ENCODE data around the gene CARMIL1. TPM values are rescaled to one million over a fixed set of nuclear protein-coding genes. Genes with fewer than 3 reads are reported as not detected.

Gene CARMIL1
- total and polyA plus RNA-seq, 2 of the 8 experiments (the other 6 are each of a cell fraction or from before 2014, with no cell fraction given), result 20.3 to 40.4 TPM

DNA sequence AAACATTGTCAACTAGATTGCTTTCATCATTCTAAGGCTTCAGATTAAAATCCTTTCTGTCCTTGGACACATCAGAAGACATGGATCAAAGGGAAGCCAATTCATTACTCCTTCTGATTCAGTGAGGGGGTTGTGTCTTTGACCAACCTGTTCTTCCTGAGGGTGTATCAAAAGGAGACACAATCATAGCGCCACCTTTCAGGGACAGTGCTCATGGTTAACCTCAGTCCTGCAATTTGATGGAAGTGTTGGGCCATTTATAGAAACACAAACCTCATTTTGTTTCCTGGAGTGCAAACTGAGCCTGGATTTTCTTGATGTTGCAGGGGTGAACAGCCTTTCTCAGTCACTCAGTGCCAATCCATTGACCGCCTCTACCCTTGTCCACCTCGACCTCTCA lies 209.0 kb downstream of the CARMIL1 start (continued):
- TF ChIP-seq, protein P1, sequence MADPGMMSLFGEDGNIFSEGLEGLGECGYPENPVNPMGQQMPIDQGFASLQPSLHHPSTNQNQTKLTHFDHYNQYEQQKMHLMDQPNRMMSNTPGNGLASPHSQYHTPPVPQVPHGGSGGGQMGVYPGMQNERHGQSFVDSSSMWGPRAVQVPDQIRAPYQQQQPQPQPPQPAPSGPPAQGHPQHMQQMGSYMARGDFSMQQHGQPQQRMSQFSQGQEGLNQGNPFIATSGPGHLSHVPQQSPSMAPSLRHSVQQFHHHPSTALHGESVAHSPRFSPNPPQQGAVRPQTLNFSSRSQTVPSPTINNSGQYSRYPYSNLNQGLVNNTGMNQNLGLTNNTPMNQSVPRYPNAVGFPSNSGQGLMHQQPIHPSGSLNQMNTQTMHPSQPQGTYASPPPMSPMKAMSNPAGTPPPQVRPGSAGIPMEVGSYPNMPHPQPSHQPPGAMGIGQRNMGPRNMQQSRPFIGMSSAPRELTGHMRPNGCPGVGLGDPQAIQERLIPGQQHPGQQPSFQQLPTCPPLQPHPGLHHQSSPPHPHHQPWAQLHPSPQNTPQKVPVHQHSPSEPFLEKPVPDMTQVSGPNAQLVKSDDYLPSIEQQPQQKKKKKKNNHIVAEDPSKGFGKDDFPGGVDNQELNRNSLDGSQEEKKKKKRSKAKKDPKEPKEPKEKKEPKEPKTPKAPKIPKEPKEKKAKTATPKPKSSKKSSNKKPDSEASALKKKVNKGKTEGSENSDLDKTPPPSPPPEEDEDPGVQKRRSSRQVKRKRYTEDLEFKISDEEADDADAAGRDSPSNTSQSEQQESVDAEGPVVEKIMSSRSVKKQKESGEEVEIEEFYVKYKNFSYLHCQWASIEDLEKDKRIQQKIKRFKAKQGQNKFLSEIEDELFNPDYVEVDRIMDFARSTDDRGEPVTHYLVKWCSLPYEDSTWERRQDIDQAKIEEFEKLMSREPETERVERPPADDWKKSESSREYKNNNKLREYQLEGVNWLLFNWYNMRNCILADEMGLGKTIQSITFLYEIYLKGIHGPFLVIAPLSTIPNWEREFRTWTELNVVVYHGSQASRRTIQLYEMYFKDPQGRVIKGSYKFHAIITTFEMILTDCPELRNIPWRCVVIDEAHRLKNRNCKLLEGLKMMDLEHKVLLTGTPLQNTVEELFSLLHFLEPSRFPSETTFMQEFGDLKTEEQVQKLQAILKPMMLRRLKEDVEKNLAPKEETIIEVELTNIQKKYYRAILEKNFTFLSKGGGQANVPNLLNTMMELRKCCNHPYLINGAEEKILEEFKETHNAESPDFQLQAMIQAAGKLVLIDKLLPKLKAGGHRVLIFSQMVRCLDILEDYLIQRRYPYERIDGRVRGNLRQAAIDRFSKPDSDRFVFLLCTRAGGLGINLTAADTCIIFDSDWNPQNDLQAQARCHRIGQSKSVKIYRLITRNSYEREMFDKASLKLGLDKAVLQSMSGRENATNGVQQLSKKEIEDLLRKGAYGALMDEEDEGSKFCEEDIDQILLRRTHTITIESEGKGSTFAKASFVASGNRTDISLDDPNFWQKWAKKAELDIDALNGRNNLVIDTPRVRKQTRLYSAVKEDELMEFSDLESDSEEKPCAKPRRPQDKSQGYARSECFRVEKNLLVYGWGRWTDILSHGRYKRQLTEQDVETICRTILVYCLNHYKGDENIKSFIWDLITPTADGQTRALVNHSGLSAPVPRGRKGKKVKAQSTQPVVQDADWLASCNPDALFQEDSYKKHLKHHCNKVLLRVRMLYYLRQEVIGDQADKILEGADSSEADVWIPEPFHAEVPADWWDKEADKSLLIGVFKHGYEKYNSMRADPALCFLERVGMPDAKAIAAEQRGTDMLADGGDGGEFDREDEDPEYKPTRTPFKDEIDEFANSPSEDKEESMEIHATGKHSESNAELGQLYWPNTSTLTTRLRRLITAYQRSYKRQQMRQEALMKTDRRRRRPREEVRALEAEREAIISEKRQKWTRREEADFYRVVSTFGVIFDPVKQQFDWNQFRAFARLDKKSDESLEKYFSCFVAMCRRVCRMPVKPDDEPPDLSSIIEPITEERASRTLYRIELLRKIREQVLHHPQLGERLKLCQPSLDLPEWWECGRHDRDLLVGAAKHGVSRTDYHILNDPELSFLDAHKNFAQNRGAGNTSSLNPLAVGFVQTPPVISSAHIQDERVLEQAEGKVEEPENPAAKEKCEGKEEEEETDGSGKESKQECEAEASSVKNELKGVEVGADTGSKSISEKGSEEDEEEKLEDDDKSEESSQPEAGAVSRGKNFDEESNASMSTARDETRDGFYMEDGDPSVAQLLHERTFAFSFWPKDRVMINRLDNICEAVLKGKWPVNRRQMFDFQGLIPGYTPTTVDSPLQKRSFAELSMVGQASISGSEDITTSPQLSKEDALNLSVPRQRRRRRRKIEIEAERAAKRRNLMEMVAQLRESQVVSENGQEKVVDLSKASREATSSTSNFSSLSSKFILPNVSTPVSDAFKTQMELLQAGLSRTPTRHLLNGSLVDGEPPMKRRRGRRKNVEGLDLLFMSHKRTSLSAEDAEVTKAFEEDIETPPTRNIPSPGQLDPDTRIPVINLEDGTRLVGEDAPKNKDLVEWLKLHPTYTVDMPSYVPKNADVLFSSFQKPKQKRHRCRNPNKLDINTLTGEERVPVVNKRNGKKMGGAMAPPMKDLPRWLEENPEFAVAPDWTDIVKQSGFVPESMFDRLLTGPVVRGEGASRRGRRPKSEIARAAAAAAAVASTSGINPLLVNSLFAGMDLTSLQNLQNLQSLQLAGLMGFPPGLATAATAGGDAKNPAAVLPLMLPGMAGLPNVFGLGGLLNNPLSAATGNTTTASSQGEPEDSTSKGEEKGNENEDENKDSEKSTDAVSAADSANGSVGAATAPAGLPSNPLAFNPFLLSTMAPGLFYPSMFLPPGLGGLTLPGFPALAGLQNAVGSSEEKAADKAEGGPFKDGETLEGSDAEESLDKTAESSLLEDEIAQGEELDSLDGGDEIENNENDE (IDR thresholded peaks at IDR 0.05; ENCODE audit: insufficient replicate concordance, low read length), result no peak
- no peak for TF ChIP-seq RNF2 (IDR thresholded peaks at IDR 0.05; ENCODE audit: borderline replicate concordance, low read depth, low read length, missing control alignments, poor library complexity, severe bottlenecking)
- TF ChIP-seq POU5F1 (IDR thresholded peaks at IDR 0.05; ENCODE audit: low read depth, low read length), result no peak
- TF ChIP-seq, protein P2, sequence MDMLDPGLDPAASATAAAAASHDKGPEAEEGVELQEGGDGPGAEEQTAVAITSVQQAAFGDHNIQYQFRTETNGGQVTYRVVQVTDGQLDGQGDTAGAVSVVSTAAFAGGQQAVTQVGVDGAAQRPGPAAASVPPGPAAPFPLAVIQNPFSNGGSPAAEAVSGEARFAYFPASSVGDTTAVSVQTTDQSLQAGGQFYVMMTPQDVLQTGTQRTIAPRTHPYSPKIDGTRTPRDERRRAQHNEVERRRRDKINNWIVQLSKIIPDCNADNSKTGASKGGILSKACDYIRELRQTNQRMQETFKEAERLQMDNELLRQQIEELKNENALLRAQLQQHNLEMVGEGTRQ (IDR thresholded peaks at IDR 0.05; ENCODE audit: low read length), result no peak
- TF ChIP-seq YY1 (IDR thresholded peaks at IDR 0.05; ENCODE audit: low read depth, low read length), result no peak

Measured in H1 (cell line).